Stomach (tissue), 4 donors: ENCODE data around the gene FAM193A.

ENCODE experiments used
- POLR2AphosphoS5 ChIP-seq, 3 donors: sonication (generic); formaldehyde crosslinking; IDR thresholded peaks; one replicate each; pipeline ENCODE4 v1.6.1; 2016; ENCODE audit warnings: antibody characterized with exemption in 3 of 3
- TF ChIP-seq, protein P1 (sequence below), 7 experiments: fragments of 450-650 bp in 4 of 7; fragments of 200-600 bp in 3 of 7; sonication (generic) in 3 of 7; IDR thresholded peaks; one replicate each; pipeline ENCODE4 v1.5.1; 2016 to 2019; ENCODE audit warnings: antibody characterized with exemption in 7 of 7, control low read depth in 2 of 7, mild to moderate bottlenecking in 1 of 7

GRCh38 chr4:2663275-2663674, 126.8 kb downstream of the FAM193A start:
- TF ChIP-seq POLR2AphosphoS5 (IDR thresholded peaks at IDR 0.05): no peak
- TF ChIP-seq, protein P1, sequence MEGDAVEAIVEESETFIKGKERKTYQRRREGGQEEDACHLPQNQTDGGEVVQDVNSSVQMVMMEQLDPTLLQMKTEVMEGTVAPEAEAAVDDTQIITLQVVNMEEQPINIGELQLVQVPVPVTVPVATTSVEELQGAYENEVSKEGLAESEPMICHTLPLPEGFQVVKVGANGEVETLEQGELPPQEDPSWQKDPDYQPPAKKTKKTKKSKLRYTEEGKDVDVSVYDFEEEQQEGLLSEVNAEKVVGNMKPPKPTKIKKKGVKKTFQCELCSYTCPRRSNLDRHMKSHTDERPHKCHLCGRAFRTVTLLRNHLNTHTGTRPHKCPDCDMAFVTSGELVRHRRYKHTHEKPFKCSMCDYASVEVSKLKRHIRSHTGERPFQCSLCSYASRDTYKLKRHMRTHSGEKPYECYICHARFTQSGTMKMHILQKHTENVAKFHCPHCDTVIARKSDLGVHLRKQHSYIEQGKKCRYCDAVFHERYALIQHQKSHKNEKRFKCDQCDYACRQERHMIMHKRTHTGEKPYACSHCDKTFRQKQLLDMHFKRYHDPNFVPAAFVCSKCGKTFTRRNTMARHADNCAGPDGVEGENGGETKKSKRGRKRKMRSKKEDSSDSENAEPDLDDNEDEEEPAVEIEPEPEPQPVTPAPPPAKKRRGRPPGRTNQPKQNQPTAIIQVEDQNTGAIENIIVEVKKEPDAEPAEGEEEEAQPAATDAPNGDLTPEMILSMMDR (IDR thresholded peaks at IDR 0.05): no peak
